Measurements from ENCODE around the gene BRF1. TPM values are rescaled to one million over a fixed set of nuclear protein-coding genes. Genes with fewer than 3 reads are reported as not detected.

BRF1 gene
- total RNA-seq, 4 donors from 2014 or later: 22.2 to 37.9 (median 26.2) TPM

GRCh38 chr14:105193916-105194782 lies 106.7 kb downstream of the BRF1 start:
- intact Hi-C loops (cut with DNase I): no loop called here
- no peak for DNase-seq
- peaks cover 22 to 66% (median 49%) of the 10 kb centered on the region in 3 donors for H3K4me1 ChIP-seq
- H3K36me3 ChIP-seq: no peaks in the 10 kb centered on the region
- peaks cover 6 to 98% (median 19%) of the 10 kb centered on the region in 4 donors for H3K27me3 ChIP-seq
- TF ChIP-seq POLR2A (IDR thresholded peaks at IDR 0.05): no peak
- TF ChIP-seq CTCF (IDR thresholded peaks at IDR 0.05): no peak
- H3K9me3 ChIP-seq: no peaks in the 10 kb centered on the region
- peak overlapping the region in 2 of 4 donors; percentile 72 to 73 for H3K27ac ChIP-seq
- WGBS, 2 donors: 31 to 40% methylated on average over 4 to 16 of the region's 17 CpGs
- H3K4me3 ChIP-seq: no peak overlapping the region

- Histone ChIP-seq H3K27me3 (peaks cover 6 to 98% (median 19%) of the 10 kb centered on the region in 4 donors), H3K4me3 (peak overlapping the region in 1 of 4 donors; percentile 23), H3K27ac (peak overlapping the region in 3 of 4 donors; percentile 17 to 73 (median 72)), H3K4me1 (peaks cover 22 to 55% (median 47%) of the 10 kb centered on the region in 3 donors), H3K36me3 (no peaks in the 10 kb centered on the region), H3K9me3 (peaks cover 0 to 7% (median 2%) of the 10 kb centered on the region in 3 donors)
- WGBS, 2 donors: 20% methylated on average over 2 of the region's 29 CpGs; no CpG with 5 or more reads in 1 of the 2 donors
- intact Hi-C loops (cut with DNase I): no loop called here
- no peak for DNase-seq
- TF ChIP-seq POLR2A (IDR thresholded peaks at IDR 0.05) (no peak), CTCF (IDR thresholded peaks at IDR 0.05) (no peak)
Measured at GRCh38 chr14:105192866-105193731, 107.7 kb downstream of the BRF1 start.

GRCh38 chr14:105187935-105188524 lies 112.8 kb downstream of the BRF1 start:
- 56 to 100% methylated on average over 1 to 6 of the region's 14 CpGs for WGBS, 2 donors
- no peak overlapping the region for H3K4me3 ChIP-seq
- H3K36me3 ChIP-seq: no peaks in the 10 kb centered on the region
- TF ChIP-seq POLR2A (IDR thresholded peaks at IDR 0.05) (no peak), CTCF (IDR thresholded peaks at IDR 0.05) (peak in 1 of 6 experiments; percentile 46)
- DNase-seq: no peak
- H3K27ac ChIP-seq: no peak overlapping the region
- peaks cover under 1 to 6% (median 4%) of the 10 kb centered on the region in 3 donors for H3K4me1 ChIP-seq
- H3K9me3 ChIP-seq: peaks cover 0 to 10% (median 5%) of the 10 kb centered on the region in 3 donors
- intact Hi-C loops (cut with DNase I): no loop called here
- peaks cover 0 to 81% (median 0%) of the 10 kb centered on the region in 4 donors for H3K27me3 ChIP-seq

- no peaks in the 10 kb centered on the region for H3K36me3 ChIP-seq
- 50 to 68% methylated on average over 4 of the region's 4 CpGs for WGBS, 2 donors
- DNase-seq: no peak
- peaks cover 0 to 10% (median 5%) of the 10 kb centered on the region in 3 donors for H3K9me3 ChIP-seq
- intact Hi-C loops (cut with DNase I): no loop called here
- no peak overlapping the region for H3K4me3 ChIP-seq
- peaks cover 0 to 83% (median 0%) of the 10 kb centered on the region in 4 donors for H3K27me3 ChIP-seq
- TF ChIP-seq POLR2A (IDR thresholded peaks at IDR 0.05) (no peak), CTCF (IDR thresholded peaks at IDR 0.05) (no peak)
- peaks cover 4 to 11% (median 7%) of the 10 kb centered on the region in 3 donors for H3K4me1 ChIP-seq
- no peak overlapping the region for H3K27ac ChIP-seq
Measured at GRCh38 chr14:105187116-105187515, 113.7 kb downstream of the BRF1 start.

Data from esophagus squamous epithelium (tissue), 5 donors.